Adrenal gland (tissue), 5 donors: ENCODE measurements around the gene FHOD3.

Experiments used
- POLR2A ChIP-seq, 2 donors: fragments of 450-650 bp; IDR thresholded peaks; one replicate each; pipeline ENCODE4 v1.6.1; 2017; ENCODE audit warnings: antibody characterized with exemption in 2 of 2, mild to moderate bottlenecking in 2 of 2, moderate library complexity in 1 of 2
- TF ChIP-seq, protein P1 (sequence below), 6 experiments: fragments of 450-650 bp in 4 of 6; fragments of 200-600 bp in 2 of 6; sonication (generic) in 1 of 6; IDR thresholded peaks; 1 replicate in 5 of 6; 2 replicates in 1 of 6; pipeline versions ENCODE4 v1.5.1 to v1.8.0; 2016 to 2021; ENCODE audit warnings: antibody characterized with exemption in 6 of 6, mild to moderate bottlenecking in 2 of 6, moderate library complexity in 1 of 6
- donor health status: DM: no; HTN: no; CAD: no.

DNA sequence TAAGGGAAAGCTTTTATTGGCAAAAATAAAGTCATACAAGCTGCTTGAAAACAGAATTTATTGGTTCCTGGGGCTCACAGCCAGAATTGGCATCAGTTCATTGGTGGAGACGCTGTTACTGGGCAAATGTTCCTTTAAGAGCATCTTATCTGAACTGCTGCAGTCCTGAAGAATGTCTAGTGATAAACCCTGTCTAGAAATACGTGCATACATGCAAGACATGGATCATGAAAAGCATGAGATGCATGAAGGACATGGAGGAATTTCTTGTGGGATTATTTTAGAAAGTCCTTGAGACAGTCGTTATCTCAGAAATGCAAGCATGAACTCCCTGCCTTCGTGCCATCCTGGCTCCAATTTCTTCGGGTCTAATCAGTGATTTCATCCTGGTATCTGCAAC is 32.5 kb upstream of the FHOD3 start:
- TF ChIP-seq, protein P1, sequence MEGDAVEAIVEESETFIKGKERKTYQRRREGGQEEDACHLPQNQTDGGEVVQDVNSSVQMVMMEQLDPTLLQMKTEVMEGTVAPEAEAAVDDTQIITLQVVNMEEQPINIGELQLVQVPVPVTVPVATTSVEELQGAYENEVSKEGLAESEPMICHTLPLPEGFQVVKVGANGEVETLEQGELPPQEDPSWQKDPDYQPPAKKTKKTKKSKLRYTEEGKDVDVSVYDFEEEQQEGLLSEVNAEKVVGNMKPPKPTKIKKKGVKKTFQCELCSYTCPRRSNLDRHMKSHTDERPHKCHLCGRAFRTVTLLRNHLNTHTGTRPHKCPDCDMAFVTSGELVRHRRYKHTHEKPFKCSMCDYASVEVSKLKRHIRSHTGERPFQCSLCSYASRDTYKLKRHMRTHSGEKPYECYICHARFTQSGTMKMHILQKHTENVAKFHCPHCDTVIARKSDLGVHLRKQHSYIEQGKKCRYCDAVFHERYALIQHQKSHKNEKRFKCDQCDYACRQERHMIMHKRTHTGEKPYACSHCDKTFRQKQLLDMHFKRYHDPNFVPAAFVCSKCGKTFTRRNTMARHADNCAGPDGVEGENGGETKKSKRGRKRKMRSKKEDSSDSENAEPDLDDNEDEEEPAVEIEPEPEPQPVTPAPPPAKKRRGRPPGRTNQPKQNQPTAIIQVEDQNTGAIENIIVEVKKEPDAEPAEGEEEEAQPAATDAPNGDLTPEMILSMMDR (IDR thresholded peaks at IDR 0.05): no peak
- TF ChIP-seq POLR2A (IDR thresholded peaks at IDR 0.05): no peak
